Measurements from ENCODE around the gene FANCE. TPM values are rescaled to one million over a fixed set of nuclear protein-coding genes. Genes with fewer than 3 reads are reported as not detected.

Gene FANCE
- total RNA-seq, 4 donors from 2014 or later = 4.1 to 6.6 (median 6.2) TPM

DNA sequence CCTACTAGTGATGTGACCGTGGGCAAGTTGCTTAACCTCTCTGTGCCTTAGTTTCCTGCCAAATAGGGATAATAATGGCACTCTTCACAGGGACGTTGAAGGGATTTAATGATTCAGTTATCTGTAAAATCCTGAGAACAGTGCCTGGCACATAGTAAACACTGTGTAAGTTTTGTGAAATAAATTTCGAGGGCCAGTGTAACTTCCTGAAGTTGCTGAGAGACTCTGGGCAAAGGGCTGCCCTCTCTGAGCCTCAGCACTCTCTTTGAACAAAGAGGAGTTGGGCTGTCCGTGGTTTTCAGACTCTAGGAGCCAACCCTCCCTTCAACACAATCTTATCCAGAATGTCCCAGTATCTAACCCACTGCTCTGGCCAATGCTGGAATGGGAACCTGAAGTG, 47.2 kb downstream of the FANCE start:
- no peaks in the 10 kb centered on the region for H3K27me3 ChIP-seq
- H3K4me1 ChIP-seq = peaks cover 6 to 30% of the 10 kb centered on the region in 2 donors
- DNase-seq = no peak
- no peak overlapping the region for H3K4me3 ChIP-seq (replicated peaks in 1 of 3)
- intact Hi-C loops (cut with DNase I) = no loop called here
- no peak overlapping the region for H3K27ac ChIP-seq
- no peak for TF ChIP-seq POLR2A (IDR thresholded peaks at IDR 0.05)
- no peak for TF ChIP-seq CTCF (IDR thresholded peaks at IDR 0.05)
- 91 to 94% methylated on average over 4 of the region's 4 CpGs for WGBS, 2 donors
- H3K36me3 ChIP-seq = no peaks in the 10 kb centered on the region
- no peaks in the 10 kb centered on the region for H3K9me3 ChIP-seq

GRCh38 chr6:35500782-35501181, 48.6 kb downstream of the FANCE start:
- peaks cover 6 to 16% of the 10 kb centered on the region in 2 donors for H3K4me1 ChIP-seq
- TF ChIP-seq POLR2A (IDR thresholded peaks at IDR 0.05) (no peak), CTCF (IDR thresholded peaks at IDR 0.05) (no peak)
- no peaks in the 10 kb centered on the region for H3K27me3 ChIP-seq
- DNase-seq = no peak
- H3K9me3 ChIP-seq = no peaks in the 10 kb centered on the region
- 82 to 87% methylated on average over 6 of the region's 6 CpGs for WGBS, 2 donors
- H3K27ac ChIP-seq = no peak overlapping the region
- H3K4me3 ChIP-seq (replicated peaks in 1 of 3) = no peak overlapping the region
- no peaks in the 10 kb centered on the region for H3K36me3 ChIP-seq
- intact Hi-C loops (cut with DNase I) = no loop called here

- H3K9me3 ChIP-seq = no peaks in the 10 kb centered on the region
- no peaks in the 10 kb centered on the region for H3K36me3 ChIP-seq
- no peak for TF ChIP-seq CTCF (IDR thresholded peaks at IDR 0.05)
- TF ChIP-seq POLR2A (IDR thresholded peaks at IDR 0.05) = no peak
- no peaks in the 10 kb centered on the region for H3K27me3 ChIP-seq
- intact Hi-C loops (cut with DNase I) = no loop called here
- H3K27ac ChIP-seq = no peak overlapping the region
- no peak overlapping the region for H3K4me3 ChIP-seq (replicated peaks in 1 of 3)
- peaks cover 6 to 12% of the 10 kb centered on the region in 2 donors for H3K4me1 ChIP-seq
- 100% methylated on average over 2 of the region's 2 CpGs for WGBS, 2 donors
- DNase-seq = no peak
Measured at GRCh38 chr6:35501784-35502183, 49.6 kb downstream of the FANCE start.

DNA sequence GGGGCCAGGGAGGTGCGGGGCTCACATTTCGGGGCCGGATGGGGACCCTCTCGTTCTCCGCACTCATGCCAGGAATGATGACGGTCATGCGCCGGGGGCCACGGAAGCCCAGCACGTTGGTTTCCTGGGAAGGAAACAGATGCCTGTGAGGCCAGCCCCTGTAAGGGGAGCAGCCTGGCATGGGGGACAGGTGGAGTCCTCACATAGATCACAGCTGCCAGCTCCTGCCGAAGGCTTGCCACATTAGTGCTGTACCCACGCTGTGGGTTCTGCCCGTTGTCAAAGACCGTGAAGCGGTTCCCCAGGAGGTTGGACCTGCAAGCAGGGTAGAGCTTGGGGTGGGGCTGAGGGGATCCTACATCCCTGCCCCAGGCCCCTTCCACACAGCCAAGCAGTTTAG, 51.4 kb downstream of the FANCE start:
- no peak overlapping the region for H3K27ac ChIP-seq
- no peaks in the 10 kb centered on the region for H3K36me3 ChIP-seq
- intact Hi-C loops (cut with DNase I) = no loop called here
- no peak overlapping the region for H3K4me3 ChIP-seq (replicated peaks in 1 of 3)
- DNase-seq = no peak
- 48 to 70% methylated on average over 14 to 15 of the region's 15 CpGs for WGBS, 2 donors
- TF ChIP-seq POLR2A (IDR thresholded peaks at IDR 0.05) (no peak), CTCF (IDR thresholded peaks at IDR 0.05) (no peak)
- H3K9me3 ChIP-seq = no peaks in the 10 kb centered on the region
- H3K4me1 ChIP-seq = peaks cover 4 to 12% of the 10 kb centered on the region in 2 donors
- no peaks in the 10 kb centered on the region for H3K27me3 ChIP-seq

DNA sequence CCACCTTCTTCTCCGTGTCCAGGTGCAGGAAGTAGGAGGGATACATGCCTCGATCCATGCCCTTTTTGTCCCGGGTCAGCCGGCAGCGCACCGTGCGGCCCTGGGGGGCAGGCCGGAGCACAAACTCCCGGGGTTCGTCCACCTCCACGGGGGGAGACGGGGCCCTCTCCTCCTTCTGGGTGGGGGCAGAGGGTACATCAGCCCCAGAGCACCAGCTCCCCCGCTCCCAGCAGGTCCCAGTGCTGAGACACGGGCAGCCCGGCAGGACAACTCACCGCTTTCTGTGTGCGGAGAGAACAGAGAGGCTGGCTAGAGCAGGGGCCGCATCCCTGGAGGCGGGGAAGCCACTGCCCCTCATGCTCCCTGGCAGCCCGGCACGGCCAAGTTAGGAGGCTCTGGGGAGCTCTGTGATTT, 53.9 kb downstream of the FANCE start:
- Histone ChIP-seq H3K4me1 (peaks cover 4 to 11% of the 10 kb centered on the region in 2 donors), H3K9me3 (no peaks in the 10 kb centered on the region), H3K4me3 (replicated peaks in 1 of 3) (no peak overlapping the region), H3K27me3 (no peaks in the 10 kb centered on the region), H3K36me3 (no peaks in the 10 kb centered on the region), H3K27ac (no peak overlapping the region)
- WGBS, 2 donors = 54 to 62% methylated on average over 11 to 14 of the region's 21 CpGs
- TF ChIP-seq CTCF (IDR thresholded peaks at IDR 0.05) (no peak), POLR2A (IDR thresholded peaks at IDR 0.05) (no peak)
- no peak for DNase-seq
- intact Hi-C loops (cut with DNase I) = no loop called here
